Measurements from ENCODE around the gene ADD2.

DNA sequence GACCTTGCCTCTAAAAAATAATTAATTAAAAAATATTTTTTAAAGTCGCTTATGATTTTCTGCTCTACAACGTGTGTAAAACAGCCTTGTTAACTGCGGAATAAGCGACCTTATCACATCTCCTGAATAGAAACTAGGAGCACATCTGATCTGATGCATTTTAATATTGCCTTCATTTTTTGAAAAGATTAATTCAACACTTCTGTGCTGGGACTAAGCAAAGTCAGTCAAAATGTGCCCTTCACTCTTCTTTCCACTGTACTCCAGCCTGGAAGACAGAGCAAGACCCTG is 39.8 kb upstream of the ADD2 start:
- TF ChIP-seq POLR2A (IDR thresholded peaks at IDR 0.05), result no peak
- TF ChIP-seq, protein P1, sequence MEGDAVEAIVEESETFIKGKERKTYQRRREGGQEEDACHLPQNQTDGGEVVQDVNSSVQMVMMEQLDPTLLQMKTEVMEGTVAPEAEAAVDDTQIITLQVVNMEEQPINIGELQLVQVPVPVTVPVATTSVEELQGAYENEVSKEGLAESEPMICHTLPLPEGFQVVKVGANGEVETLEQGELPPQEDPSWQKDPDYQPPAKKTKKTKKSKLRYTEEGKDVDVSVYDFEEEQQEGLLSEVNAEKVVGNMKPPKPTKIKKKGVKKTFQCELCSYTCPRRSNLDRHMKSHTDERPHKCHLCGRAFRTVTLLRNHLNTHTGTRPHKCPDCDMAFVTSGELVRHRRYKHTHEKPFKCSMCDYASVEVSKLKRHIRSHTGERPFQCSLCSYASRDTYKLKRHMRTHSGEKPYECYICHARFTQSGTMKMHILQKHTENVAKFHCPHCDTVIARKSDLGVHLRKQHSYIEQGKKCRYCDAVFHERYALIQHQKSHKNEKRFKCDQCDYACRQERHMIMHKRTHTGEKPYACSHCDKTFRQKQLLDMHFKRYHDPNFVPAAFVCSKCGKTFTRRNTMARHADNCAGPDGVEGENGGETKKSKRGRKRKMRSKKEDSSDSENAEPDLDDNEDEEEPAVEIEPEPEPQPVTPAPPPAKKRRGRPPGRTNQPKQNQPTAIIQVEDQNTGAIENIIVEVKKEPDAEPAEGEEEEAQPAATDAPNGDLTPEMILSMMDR (IDR thresholded peaks at IDR 0.05), result no peak
